Superior temporal gyrus (tissue), 1 donor: ENCODE data around the gene HOXC6.

Experiments used
- DNase-seq: peaks from one replicate; pipeline ENCODE4 v3.0.0-alpha.2; 2016; ENCODE audit errors: extremely low spot score

HOXC6 gene

GRCh38 chr12:54002278-54002914, 25.8 kb upstream of the HOXC6 start:
- DNase-seq, result no peak

GRCh38 chr12:54002915-54003389, 25.3 kb upstream of the HOXC6 start:
- no peak for DNase-seq

- no peak for DNase-seq
Observed at GRCh38 chr12:54003625-54004024, 24.6 kb upstream of the HOXC6 start.

- no peak for DNase-seq
Observed at GRCh38 chr12:54004063-54004840, 24.0 kb upstream of the HOXC6 start.

GRCh38 chr12:54004841-54005530, 23.3 kb upstream of the HOXC6 start:
- no peak for DNase-seq

GRCh38 chr12:54005531-54005852, 22.7 kb upstream of the HOXC6 start:
- no peak for DNase-seq

GRCh38 chr12:54005853-54006558, 22.2 kb upstream of the HOXC6 start:
- DNase-seq, result peak; percentile 91

GRCh38 chr12:54006559-54007220, 21.6 kb upstream of the HOXC6 start:
- DNase-seq, result no peak

- DNase-seq, result no peak
Observed at GRCh38 chr12:54007538-54008259, 20.5 kb upstream of the HOXC6 start.

GRCh38 chr12:54008260-54008552, 20.0 kb upstream of the HOXC6 start:
- no peak for DNase-seq

- DNase-seq, result no peak
Observed at GRCh38 chr12:54009171-54010052, 18.8 kb upstream of the HOXC6 start.

GRCh38 chr12:54010053-54010971, 17.9 kb upstream of the HOXC6 start:
- no peak for DNase-seq

GRCh38 chr12:54010972-54011664, 17.1 kb upstream of the HOXC6 start:
- DNase-seq, result no peak

GRCh38 chr12:54011665-54012532, 16.3 kb upstream of the HOXC6 start:
- DNase-seq, result no peak

- no peak for DNase-seq
Observed at GRCh38 chr12:54012631-54013409, 15.4 kb upstream of the HOXC6 start.

GRCh38 chr12:54014377-54015017, 13.7 kb upstream of the HOXC6 start:
- no peak for DNase-seq
